ENCODE results near the gene HS3ST1.

HS3ST1 gene

DNA sequence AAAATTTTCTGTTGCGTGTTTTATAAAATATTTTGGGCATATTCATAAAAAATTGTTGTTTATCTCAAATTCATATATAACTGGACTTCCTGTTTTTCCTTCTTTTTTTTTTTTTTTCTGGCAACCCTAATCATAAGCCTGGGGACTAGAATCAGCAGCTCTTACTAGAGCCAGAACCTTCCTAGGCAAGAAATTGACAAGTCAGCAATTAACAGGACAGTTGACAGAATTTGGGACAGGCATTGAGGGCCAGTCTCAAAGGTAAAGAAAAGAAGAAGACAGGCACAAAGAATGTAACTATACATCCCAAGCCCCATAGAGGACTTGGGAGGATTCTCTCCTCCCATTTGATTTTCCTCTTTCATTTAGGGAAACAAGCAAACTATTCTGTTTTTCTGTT, 35.0 kb upstream of the HS3ST1 start:
- ATAC-seq (ENCODE audit: low read depth): no peak
- Histone ChIP-seq H3K4me1 (ENCODE audit: insufficient read depth, poor library complexity, severe bottlenecking) (no peaks in the 10 kb centered on the region), H3K27ac (ENCODE audit: poor library complexity, severe bottlenecking) (no peak overlapping the region), H3K4me3 (ENCODE audit: severe bottlenecking) (no peak overlapping the region), H3K36me3 (ENCODE audit: low read depth) (no peaks in the 10 kb centered on the region), H3K9me3 (ENCODE audit: severe bottlenecking) (no peaks in the 10 kb centered on the region), H3K27me3 (ENCODE audit: insufficient read depth, poor library complexity, severe bottlenecking) (no peaks in the 10 kb centered on the region)
- DNase-seq (ENCODE audit: low spot score): no peak
- TF ChIP-seq, protein P1, sequence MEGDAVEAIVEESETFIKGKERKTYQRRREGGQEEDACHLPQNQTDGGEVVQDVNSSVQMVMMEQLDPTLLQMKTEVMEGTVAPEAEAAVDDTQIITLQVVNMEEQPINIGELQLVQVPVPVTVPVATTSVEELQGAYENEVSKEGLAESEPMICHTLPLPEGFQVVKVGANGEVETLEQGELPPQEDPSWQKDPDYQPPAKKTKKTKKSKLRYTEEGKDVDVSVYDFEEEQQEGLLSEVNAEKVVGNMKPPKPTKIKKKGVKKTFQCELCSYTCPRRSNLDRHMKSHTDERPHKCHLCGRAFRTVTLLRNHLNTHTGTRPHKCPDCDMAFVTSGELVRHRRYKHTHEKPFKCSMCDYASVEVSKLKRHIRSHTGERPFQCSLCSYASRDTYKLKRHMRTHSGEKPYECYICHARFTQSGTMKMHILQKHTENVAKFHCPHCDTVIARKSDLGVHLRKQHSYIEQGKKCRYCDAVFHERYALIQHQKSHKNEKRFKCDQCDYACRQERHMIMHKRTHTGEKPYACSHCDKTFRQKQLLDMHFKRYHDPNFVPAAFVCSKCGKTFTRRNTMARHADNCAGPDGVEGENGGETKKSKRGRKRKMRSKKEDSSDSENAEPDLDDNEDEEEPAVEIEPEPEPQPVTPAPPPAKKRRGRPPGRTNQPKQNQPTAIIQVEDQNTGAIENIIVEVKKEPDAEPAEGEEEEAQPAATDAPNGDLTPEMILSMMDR (IDR thresholded peaks at IDR 0.05; ENCODE audit: poor library complexity, severe bottlenecking): no peak

DNA sequence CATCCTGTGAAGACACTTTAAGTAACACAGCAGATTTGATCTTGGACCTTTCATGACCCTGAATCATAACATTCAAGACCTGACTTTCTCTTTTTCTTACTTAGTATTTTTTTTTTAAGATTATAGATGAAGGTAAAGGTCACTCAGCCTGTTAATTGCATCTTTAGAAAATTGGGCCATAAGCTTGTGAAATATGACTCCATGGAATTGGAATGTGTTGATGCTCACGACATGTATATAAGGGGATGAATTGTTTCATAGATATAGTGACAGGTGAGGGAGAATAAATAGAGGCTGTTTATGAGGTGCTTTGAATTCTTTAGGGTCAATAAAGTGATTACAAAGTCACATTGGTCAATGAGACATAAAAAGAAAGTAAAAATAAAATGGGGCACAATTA, 27.7 kb upstream of the HS3ST1 start:
- Histone ChIP-seq H3K4me3 (ENCODE audit: severe bottlenecking) (no peak overlapping the region), H3K27me3 (ENCODE audit: insufficient read depth, poor library complexity, severe bottlenecking) (no peaks in the 10 kb centered on the region), H3K27ac (ENCODE audit: poor library complexity, severe bottlenecking) (no peak overlapping the region), H3K9me3 (ENCODE audit: severe bottlenecking) (no peaks in the 10 kb centered on the region), H3K4me1 (ENCODE audit: insufficient read depth, poor library complexity, severe bottlenecking) (no peaks in the 10 kb centered on the region), H3K36me3 (ENCODE audit: low read depth) (no peaks in the 10 kb centered on the region)
- TF ChIP-seq, protein P1 (IDR thresholded peaks at IDR 0.05; ENCODE audit: poor library complexity, severe bottlenecking): no peak
- DNase-seq (ENCODE audit: low spot score) (no peak), ATAC-seq (ENCODE audit: low read depth) (no peak)

DNA sequence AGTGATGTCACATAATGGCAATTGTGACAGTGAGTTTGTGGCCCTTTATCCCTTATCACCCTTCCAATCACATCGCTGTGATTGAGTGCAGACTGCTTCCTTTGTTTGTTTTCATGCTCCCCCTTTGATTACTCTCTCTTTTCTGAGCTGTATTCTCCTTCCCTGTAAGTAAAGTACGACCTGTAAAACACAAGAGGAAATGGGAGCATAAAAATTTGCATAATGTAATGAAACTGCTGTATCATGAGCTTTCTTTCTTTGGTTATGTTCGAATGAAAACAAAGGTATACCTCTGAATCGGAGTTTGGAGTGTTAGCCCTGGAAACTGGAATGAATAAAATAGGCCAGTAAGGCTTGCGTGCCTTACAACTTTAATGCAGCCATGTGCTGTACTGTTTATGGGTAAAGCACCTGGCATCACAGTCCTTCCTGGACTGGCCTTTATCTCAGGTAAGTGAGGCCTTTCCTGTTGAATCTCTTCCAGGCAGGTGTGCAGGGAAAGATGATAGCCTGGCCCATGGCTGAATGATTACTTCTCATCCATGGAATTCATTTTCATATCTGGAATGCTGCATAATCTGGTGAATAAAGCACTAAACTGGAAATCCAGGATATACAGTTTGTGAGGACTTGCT, 26.6 kb upstream of the HS3ST1 start:
- ATAC-seq (ENCODE audit: low read depth) (no peak), DNase-seq (ENCODE audit: low spot score) (no peak)
- TF ChIP-seq, protein P1 (IDR thresholded peaks at IDR 0.05; ENCODE audit: poor library complexity, severe bottlenecking): no peak
- H3K4me1 ChIP-seq (ENCODE audit: insufficient read depth, poor library complexity, severe bottlenecking): no peaks in the 10 kb centered on the region
- H3K27ac ChIP-seq (ENCODE audit: poor library complexity, severe bottlenecking): no peak overlapping the region
- H3K9me3 ChIP-seq (ENCODE audit: severe bottlenecking): no peaks in the 10 kb centered on the region
- H3K4me3 ChIP-seq (ENCODE audit: severe bottlenecking): no peak overlapping the region
- no peaks in the 10 kb centered on the region for H3K36me3 ChIP-seq (ENCODE audit: low read depth)
- no peaks in the 10 kb centered on the region for H3K27me3 ChIP-seq (ENCODE audit: insufficient read depth, poor library complexity, severe bottlenecking)

DNA sequence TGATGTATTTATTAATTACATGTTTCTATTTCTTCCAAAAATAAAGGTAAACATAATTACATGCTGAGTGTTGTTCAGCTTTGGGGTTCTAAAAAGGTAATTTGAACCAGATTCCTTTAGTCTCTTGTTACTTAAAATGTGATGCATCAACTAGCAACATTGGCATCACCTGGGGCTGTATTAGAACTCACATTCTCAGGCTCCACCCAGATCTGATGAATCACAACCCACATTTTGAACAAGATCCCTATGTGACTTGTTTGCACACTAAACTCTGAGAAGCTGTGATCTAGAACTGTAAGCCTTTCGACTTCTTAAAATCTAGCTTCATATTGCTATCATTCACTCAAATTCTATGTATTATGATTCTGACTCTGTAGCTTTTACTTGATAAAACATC, 23.0 kb upstream of the HS3ST1 start:
- H3K4me3 ChIP-seq (ENCODE audit: severe bottlenecking): no peak overlapping the region
- H3K36me3 ChIP-seq (ENCODE audit: low read depth): no peaks in the 10 kb centered on the region
- peak; percentile 60; the same call in 2 of the 3 replicates for ATAC-seq (ENCODE audit: low read depth)
- no peak overlapping the region for H3K27ac ChIP-seq (ENCODE audit: poor library complexity, severe bottlenecking)
- TF ChIP-seq, protein P1 (IDR thresholded peaks at IDR 0.05; ENCODE audit: poor library complexity, severe bottlenecking): no peak
- DNase-seq (ENCODE audit: low spot score): no peak
- no peaks in the 10 kb centered on the region for H3K9me3 ChIP-seq (ENCODE audit: severe bottlenecking)
- H3K4me1 ChIP-seq (ENCODE audit: insufficient read depth, poor library complexity, severe bottlenecking): no peaks in the 10 kb centered on the region
- no peaks in the 10 kb centered on the region for H3K27me3 ChIP-seq (ENCODE audit: insufficient read depth, poor library complexity, severe bottlenecking)

DNA sequence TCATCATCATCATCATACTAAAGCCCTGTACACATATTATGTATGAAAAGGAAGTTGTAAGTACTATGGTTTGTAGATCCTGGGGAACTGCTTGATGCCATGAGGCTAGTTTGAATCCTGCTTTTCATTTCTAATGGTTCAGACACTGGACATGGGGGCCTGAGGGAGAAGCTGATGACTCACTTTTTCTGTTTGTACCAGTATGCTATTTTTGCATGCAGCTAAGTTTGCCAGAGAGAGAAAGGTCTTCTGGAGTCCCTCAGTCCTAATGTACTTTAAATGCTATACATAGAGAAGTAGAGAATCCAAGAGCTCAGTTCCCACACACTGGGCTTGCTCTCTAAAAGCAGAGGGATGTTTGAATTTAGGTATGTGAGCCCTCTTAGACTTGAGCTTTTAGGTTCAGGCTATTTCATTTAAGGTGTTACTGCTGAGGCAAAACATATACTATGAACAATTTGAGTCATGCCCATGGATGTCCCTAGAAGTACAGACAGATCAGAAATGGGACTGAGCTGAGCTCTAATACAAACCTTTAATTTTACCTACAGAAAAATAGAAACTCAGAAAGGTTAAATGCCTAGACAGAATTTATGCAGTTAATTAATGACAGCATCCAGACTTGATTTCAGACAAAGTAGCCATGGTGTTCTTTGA, 17.6 kb upstream of the HS3ST1 start:
- ATAC-seq (ENCODE audit: low read depth) (no peak), DNase-seq (ENCODE audit: low spot score) (no peak)
- TF ChIP-seq, protein P1 (IDR thresholded peaks at IDR 0.05; ENCODE audit: poor library complexity, severe bottlenecking): no peak
- no peaks in the 10 kb centered on the region for H3K9me3 ChIP-seq (ENCODE audit: severe bottlenecking)
- H3K36me3 ChIP-seq (ENCODE audit: low read depth): no peaks in the 10 kb centered on the region
- no peaks in the 10 kb centered on the region for H3K4me1 ChIP-seq (ENCODE audit: insufficient read depth, poor library complexity, severe bottlenecking)
- no peak overlapping the region for H3K4me3 ChIP-seq (ENCODE audit: severe bottlenecking)
- H3K27ac ChIP-seq (ENCODE audit: poor library complexity, severe bottlenecking): no peak overlapping the region
- no peaks in the 10 kb centered on the region for H3K27me3 ChIP-seq (ENCODE audit: insufficient read depth, poor library complexity, severe bottlenecking)
